GM12892 (cell line): Measurements from ENCODE around the gene BIRC3.

Experiments used
- POLR2A ChIP-seq: IDR thresholded peaks from 2 replicates; pipeline ENCODE4 v1.6.1; 2011; ENCODE audit warnings: low read depth, low read length, control low read depth
- POLR2AphosphoS5 ChIP-seq: IDR thresholded peaks from 2 replicates; pipeline ENCODE4 v1.6.1; 2011; ENCODE audit warnings: low read depth, low read length, control low read depth
- TAF1 ChIP-seq: IDR thresholded peaks from 2 replicates; pipeline ENCODE4 v1.6.1; 2011; ENCODE audit warnings: low read depth, mild to moderate bottlenecking, control low read depth, low read length, borderline replicate concordance

DNA sequence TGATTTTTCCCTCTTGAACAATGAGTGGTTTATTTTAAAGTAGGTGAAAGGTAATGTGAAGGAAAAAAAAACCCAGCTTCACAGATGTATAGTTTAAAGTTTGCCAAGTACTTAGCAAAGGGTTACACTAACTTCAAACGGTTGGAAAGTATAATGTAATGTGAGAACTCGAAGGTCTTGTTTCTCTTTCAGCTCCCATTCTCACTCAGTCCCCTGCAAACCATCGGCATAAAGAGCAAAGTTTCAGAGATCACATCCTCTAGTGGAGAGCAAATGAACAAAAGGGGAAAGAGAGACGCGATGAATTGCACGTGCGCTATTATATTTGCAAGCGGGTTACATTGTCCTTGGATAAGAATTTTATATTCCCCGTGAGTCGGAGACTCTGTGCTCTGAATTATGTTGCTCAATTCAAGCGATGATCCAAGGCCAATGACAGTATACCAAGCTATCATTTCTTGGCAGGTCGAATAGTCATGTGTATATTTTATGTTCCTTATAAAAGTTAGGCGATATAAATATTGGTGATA is 37.6 kb upstream of the BIRC3 start:
- TF ChIP-seq POLR2A = no peak
- no peak for TF ChIP-seq POLR2AphosphoS5
- no peak for TF ChIP-seq TAF1
